K562 (cell line): Measurements from ENCODE around the gene DCAF15. TPM values are rescaled to one million over a fixed set of nuclear protein-coding genes. Genes with fewer than 3 reads are reported as not detected.
A peak's percentile ranks its signal among the peaks of the same experiment; 100 is the strongest.

Source experiments
- ATAC-seq: fragments of 200-7000 bp; cut with Tn5 transposase; 3 replicates; pipeline ENCODE4 v1.9.1; 2020; ENCODE audit warnings: moderate library complexity
- BruUV-seq: library from RNA; stranded (reverse); fragments of 400-500 nt; replicated peaks from 2 replicates; lab custom pipeline; 2021; lab: Mats Ljungman, UMichigan
- CTCF ChIA-PET: fragments of 300-600 bp; formaldehyde crosslinking; extraction: SDS; loops from one replicate; lab custom pipeline; 2021; ENCODE audit warnings: low intra/inter-chr PET ratio; lab: Yijun Ruan, JAX
- POLR2A ChIA-PET: fragments of 300-600, 350-650 bp; sonication (Branson Sonifier 250); formaldehyde crosslinking; extraction: SDS; loops from one replicate; lab custom pipeline; 2021; ENCODE audit warnings: antibody characterized with exemption, inconsistent platforms; lab: Yijun Ruan, JAX
- DNase-seq, 4 experiments: peaks; one replicate each; pipeline versions ENCODE4 v3.0.0 to v3.0.0-alpha.2; 2011 to 2018; ENCODE audit warnings: low spot score in 3 of 4, mixed read lengths in 3 of 4; ENCODE audit errors: extremely low read depth in 1 of 4
- FAIRE-seq: peaks from 2 replicates; lab custom pipeline; 2011; peaks lifted over from hg19 to GRCh38; lab: Jason Lieb, UNC
- H2AFZ ChIP-seq: 2 replicates; pipeline ENCODE4 v1.6.0; 2011; ENCODE audit warnings: low read depth, low read length, control low read depth, inconsistent platforms
- H3K27ac ChIP-seq: fragments of 200-600 bp; 3 replicates; pipeline ENCODE4 v1.8.0; 2011; ENCODE audit warnings: low read depth, mild to moderate bottlenecking, control low read depth, inconsistent platforms, low read length, moderate library complexity, mixed read lengths; ENCODE audit errors: extremely low read depth
- H3K27me3 ChIP-seq, 2 experiments: fragments of 300-600 bp in 1 of 2; 2 replicates in 1 of 2; 3 replicates in 1 of 2; pipeline versions ENCODE4 v1.6.0 to v1.8.0; 2011; ENCODE audit warnings: inconsistent platforms in 2 of 2, low read length in 2 of 2, mild to moderate bottlenecking in 1 of 2, mixed read lengths in 1 of 2, moderate library complexity in 1 of 2; ENCODE audit not compliant: control insufficient read depth in 2 of 2, insufficient read depth in 2 of 2
- H3K36me3 ChIP-seq: fragments of 300-600 bp; 3 replicates; pipeline ENCODE4 v1.8.0; 2011; ENCODE audit warnings: mild to moderate bottlenecking, low read length, inconsistent platforms; ENCODE audit not compliant: control insufficient read depth, insufficient read depth
- H3K4me1 ChIP-seq, 2 experiments: fragments of 200-600 bp in 1 of 2; replicated peaks in 1 of 2; 2 replicates in 1 of 2; 3 replicates in 1 of 2; pipeline versions ENCODE4 v1.5.1 to v1.8.0; 2011; ENCODE audit warnings: inconsistent platforms in 2 of 2, low read length in 2 of 2, mild to moderate bottlenecking in 1 of 2, mixed read lengths in 1 of 2, moderate library complexity in 1 of 2; ENCODE audit not compliant: control insufficient read depth in 2 of 2, insufficient read depth in 2 of 2
- H3K4me2 ChIP-seq: 2 replicates; pipeline ENCODE4 v1.6.1; 2011; ENCODE audit warnings: low read length, control low read depth, inconsistent platforms, mixed read lengths; ENCODE audit not compliant: insufficient read depth
- H3K4me3 ChIP-seq: fragments of 200-600 bp; sonication (generic), shearing (Covaris generic); 2 replicates; pipeline ENCODE4 v1.5.1; 2016; ENCODE audit warnings: control low read depth, inconsistent platforms
- H3K79me2 ChIP-seq: fragments of 200-600 bp; 3 replicates; pipeline ENCODE4 v1.8.0; 2011; ENCODE audit warnings: low read length, inconsistent platforms; ENCODE audit not compliant: control insufficient read depth, insufficient read depth
- H3K9ac ChIP-seq, 2 experiments: 2 replicates each; pipeline versions ENCODE4 v1.6.0 to v1.6.1; 2011; ENCODE audit warnings: low read depth in 2 of 2, low read length in 2 of 2, control low read depth in 1 of 2, inconsistent platforms in 1 of 2, mild to moderate bottlenecking in 1 of 2, mixed read lengths in 1 of 2; ENCODE audit not compliant: insufficient read depth in 1 of 2
- H3K9me1 ChIP-seq: one replicate; pipeline ENCODE4 v1.6.0; 2011; ENCODE audit warnings: inconsistent platforms, mild to moderate bottlenecking, low read length, moderate library complexity; ENCODE audit not compliant: control insufficient read depth, insufficient read depth
- H3K9me3 ChIP-seq: replicated peaks from 2 replicates; pipeline ENCODE4 v1.5.1; 2011; ENCODE audit warnings: low read depth, low read length, inconsistent platforms; ENCODE audit not compliant: control insufficient read depth, insufficient read depth
- H4K20me1 ChIP-seq: replicated peaks from 2 replicates; pipeline ENCODE4 v1.6.1; 2011; ENCODE audit warnings: low read length, inconsistent platforms, mixed read lengths; ENCODE audit not compliant: control insufficient read depth, insufficient read depth
- AFF1 ChIP-seq, 2 experiments: fragments of 450-650 bp; IDR thresholded peaks; 2 replicates each; pipeline ENCODE4 v1.6.1; 2018; ENCODE audit warnings: mild to moderate bottlenecking in 2 of 2, low read depth in 1 of 2; ENCODE audit not compliant: partially characterized antibody in 2 of 2
- HNRNPH1 ChIP-seq: fragments of 200-400 bp; formaldehyde crosslinking; optimal IDR thresholded peaks from 2 replicates; pipeline ENCODE3; 2017; ENCODE audit warnings: low read depth, mild to moderate bottlenecking, low read length, moderate library complexity
- KDM5B ChIP-seq: fragments of 200-600 bp; sonication (generic); IDR thresholded peaks from 2 replicates; pipeline ENCODE4 v1.6.1; 2012; ENCODE audit warnings: low read depth, mild to moderate bottlenecking, moderate library complexity, low read length, control low read depth, inconsistent platforms; ENCODE audit not compliant: insufficient replicate concordance
- LCOR ChIP-seq: sonication (generic); formaldehyde crosslinking; IDR thresholded peaks from 2 replicates; pipeline ENCODE4 v1.8.0; 2022; ENCODE audit warnings: mild to moderate bottlenecking, missing genetic modification reagents
- MYBL2 ChIP-seq, 2 experiments: fragments of 450-650 bp in 1 of 2; sonication (generic) in 1 of 2; formaldehyde crosslinking in 1 of 2; IDR thresholded peaks; 2 replicates each; pipeline versions ENCODE4 v1.6.1 to v1.8.1; 2017 to 2022; ENCODE audit warnings: borderline replicate concordance in 1 of 2, inconsistent platforms in 1 of 2, low read depth in 1 of 2, mild to moderate bottlenecking in 1 of 2, missing genetic modification reagents in 1 of 2, moderate library complexity in 1 of 2
- POLR2AphosphoS5 ChIP-seq: IDR thresholded peaks from 2 replicates; pipeline ENCODE4 v1.6.1; 2011; ENCODE audit warnings: mild to moderate bottlenecking, low read depth, low read length, moderate library complexity; ENCODE audit not compliant: control insufficient read depth, insufficient read depth
- RB1 ChIP-seq: fragments of 450-650 bp; IDR thresholded peaks from 2 replicates; pipeline ENCODE4 v1.6.1; 2017; ENCODE audit warnings: low read depth, mild to moderate bottlenecking
- SAP30 ChIP-seq: fragments of 200-600 bp; sonication (generic); IDR thresholded peaks from 2 replicates; pipeline ENCODE4 v1.6.1; 2012; ENCODE audit warnings: borderline replicate concordance, low read depth, mild to moderate bottlenecking, moderate library complexity, low read length, control low read depth, inconsistent platforms; ENCODE audit not compliant: insufficient read depth, poor library complexity, severe bottlenecking
- TCF3 ChIP-seq: sonication (generic); formaldehyde crosslinking; IDR thresholded peaks from 2 replicates; pipeline ENCODE4 v1.4.0; 2020; ENCODE audit warnings: mild to moderate bottlenecking, missing genetic modification reagents
- ZMIZ1 ChIP-seq, 2 experiments: fragments of 150-350 bp in 1 of 2; IDR thresholded peaks; 2 replicates each; pipeline ENCODE4 v1.6.1; 2012 to 2016; ENCODE audit warnings: low read depth in 2 of 2, low read length in 2 of 2, mild to moderate bottlenecking in 1 of 2, moderate library complexity in 1 of 2
- ZNF668 ChIP-seq: fragments of 250-450 bp; sonication (Bioruptor Pico); IDR thresholded peaks from 2 replicates; pipeline ENCODE4 v1.8.0; 2022; ENCODE audit warnings: mild to moderate bottlenecking, inconsistent platforms
- WGBS: fragments of 100-300 bp; shearing (Covaris generic); methylation state at CpG from one replicate; pipeline ENCODE4 v1.1.6; 2016; ENCODE audit warnings: low coverage, mixed read lengths; ENCODE audit not compliant: insufficient coverage; ENCODE audit errors: missing lambda C conversion rate; 5-methylcytosine and 5-hydroxymethylcytosine counted together
- in situ Hi-C: fragments of 300-500 bp; cut with MboI; formaldehyde crosslinking; loops from 4 replicates; pipeline ENCODE4 v1.15.0; 2018; ENCODE audit warnings: inconsistent platforms, mixed read lengths
- intact Hi-C: fragments of 100-400 bp; cut with micrococcal nuclease; formaldehyde crosslinking; loops from 2 replicates; pipeline ENCODE4 v1.14.2; 2022
- polyA plus RNA-seq, 8 experiments: library from polyadenylated mRNA; depleted of rRNA in 4 of 8; stranded (reverse) in 5 of 8; unstranded in 3 of 8; fragments of >200 nt; fragmentation: Nextera tagmentation in 2 of 8; fragmentation: Illumina TruSeq in 1 of 8; extraction: Ambion mirVana in 2 of 8; extraction: Trizol in 1 of 8; gene quantifications; 2 replicates each; pipeline versions ENCODE4 v1.2.1 to v1.2.3, GENCODE V29; 2011 to 2014; ENCODE audit warnings: inconsistent platforms in 1 of 8, missing spikeins in 1 of 8
- total RNA-seq, 7 experiments: library from RNA; depleted of rRNA in 6 of 7; stranded (reverse); fragments of >200 nt in 6 of 7; fragmentation: Illumina TruSeq in 2 of 7; extraction: Trizol in 2 of 7; gene quantifications; 2 replicates each; pipeline versions ENCODE4 v1.2.1 to v1.2.3, GENCODE V29; 2011 to 2021; ENCODE audit warnings: low replicate concordance in 1 of 7

The DCAF15 gene
- total and polyA plus RNA-seq, 9 of the 15 experiments (the other 6 are each of a cell fraction or from before 2014, with no cell fraction given), result 0.17 to 68.5 (median 27.7) TPM

- H3K36me3 ChIP-seq, result peaks cover 7% of the 10 kb centered on the region; the same call in 1 of the 3 replicates
- no peaks in the 10 kb centered on the region for H3K9me3 ChIP-seq
- peaks cover 45% of the 10 kb centered on the region for H3K79me2 ChIP-seq
- H3K4me1 ChIP-seq, result peaks cover 45 to 46% of the 10 kb centered on the region in 2 experiments
- under 1% methylated on average over 14 of the region's 50 CpGs for WGBS
- H3K4me3 ChIP-seq, result peak overlapping the region; percentile 82
- peak overlapping the region; percentile 98 for H3K4me2 ChIP-seq
- POLR2A ChIA-PET, result interaction anchor here (0.6 to 2.3 kb wide), 20 partner anchors 7 to 670 kb away, joined by 3 to 15 read pairs (median 7); partner anchors contain the start of genes DCAF15 and IL27RA
- in situ Hi-C loops (no loop called here), intact Hi-C loops (loop anchor here (2.0 kb wide), 1 partner anchor 53 kb away; the partner anchor contains the start of gene DCAF15)
- no peaks in the 10 kb centered on the region for H3K9me1 ChIP-seq
- peak overlapping the region; percentile 53 for H2AFZ ChIP-seq
- peak; percentile 92 to 94 (median 93) for DNase-seq
- peak; percentile 78 for ATAC-seq
- H3K9ac ChIP-seq, result peak overlapping the region; percentile 93 to 99
- CTCF ChIA-PET, result interaction anchor here (1.4 kb wide), 1 partner anchor 126 kb away, joined by 4 read pairs; no protein-coding TSS in a partner anchor
- TSS peak; percentile 65 for BruUV-seq
- H4K20me1 ChIP-seq, result no peaks in the 10 kb centered on the region
- FAIRE-seq, result no peak
- H3K27me3 ChIP-seq, result no peaks in the 10 kb centered on the region
- peak overlapping the region; percentile 100 for H3K27ac ChIP-seq
- TF ChIP-seq SAP30, result no peak
- TF ChIP-seq MYBL2 (IDR thresholded peaks at IDR 0.05; ENCODE audit: low read depth), result no peak
- no peak for TF ChIP-seq MYBL2 (CRISPR knock-in tag; IDR thresholded peaks at IDR 0.05; ENCODE audit: borderline replicate concordance)
- no peak for TF ChIP-seq KDM5B
- TF ChIP-seq LCOR (CRISPR knock-in tag), result peak; percentile 68; the same call in 1 of the 2 replicates
- TF ChIP-seq ZNF668 (CRISPR knock-in tag), result no peak
- TF ChIP-seq HNRNPH1, result no peak
- peak; percentile 66; the same call in 1 of the 2 replicates for TF ChIP-seq POLR2AphosphoS5
- TF ChIP-seq ZMIZ1 (IDR thresholded peaks at IDR 0.05; ENCODE audit: low read depth in 2 of 2, low read length in 2 of 2), result no peak
- TF ChIP-seq RB1, result 0 out of 2 replicates have a peak, but pooled peaks have one; percentile 26
- TF ChIP-seq AFF1 (IDR thresholded peaks at IDR 0.05; ENCODE audit: low read depth in 1 of 2, partially characterized antibody in 2 of 2), result peak; percentile 28 to 42
- TF ChIP-seq TCF3 (CRISPR knock-in tag), result no peak
Measured at GRCh38 chr19:14005349-14006084, 53.2 kb downstream of the DCAF15 start.
